ENCODE data around the gene STXBP6. TPM values are rescaled to one million over a fixed set of nuclear protein-coding genes. Genes with fewer than 3 reads are reported as not detected.

STXBP6 gene
- total RNA-seq, 1 donor from 2014 or later, result 0.63 TPM

- no peak overlapping the region for H3K4me3 ChIP-seq (ENCODE audit: low read depth, low read length)
- no peak for TF ChIP-seq CTCF (conservative IDR thresholded peaks at IDR 0.05; ENCODE audit: low read depth, low read length)
- DNase-seq (ENCODE audit: low read depth), result no peak
Observed at GRCh38 chr14:24849471-24849870, 200.5 kb downstream of the STXBP6 start.

GRCh38 chr14:24848102-24848790, 201.7 kb downstream of the STXBP6 start:
- no peak overlapping the region for H3K4me3 ChIP-seq (ENCODE audit: low read depth, low read length)
- no peak for TF ChIP-seq CTCF (conservative IDR thresholded peaks at IDR 0.05; ENCODE audit: low read depth, low read length)
- DNase-seq (ENCODE audit: low read depth), result no peak

- no peak overlapping the region for H3K4me3 ChIP-seq (ENCODE audit: low read depth, low read length)
- TF ChIP-seq CTCF (conservative IDR thresholded peaks at IDR 0.05; ENCODE audit: low read depth, low read length), result no peak
- no peak for DNase-seq (ENCODE audit: low read depth)
Observed at GRCh38 chr14:24847568-24848095, 202.3 kb downstream of the STXBP6 start.

GRCh38 chr14:24846261-24846660, 203.7 kb downstream of the STXBP6 start:
- H3K4me3 ChIP-seq (ENCODE audit: low read depth, low read length), result no peak overlapping the region
- TF ChIP-seq CTCF (conservative IDR thresholded peaks at IDR 0.05; ENCODE audit: low read depth, low read length), result no peak
- DNase-seq (ENCODE audit: low read depth), result no peak

- no peak for TF ChIP-seq CTCF (conservative IDR thresholded peaks at IDR 0.05; ENCODE audit: low read depth, low read length)
- DNase-seq (ENCODE audit: low read depth), result no peak
- H3K4me3 ChIP-seq (ENCODE audit: low read depth, low read length), result no peak overlapping the region
Observed at GRCh38 chr14:24845851-24846250, 204.1 kb downstream of the STXBP6 start.

- no peak for TF ChIP-seq CTCF (conservative IDR thresholded peaks at IDR 0.05; ENCODE audit: low read depth, low read length)
- H3K4me3 ChIP-seq (ENCODE audit: low read depth, low read length), result no peak overlapping the region
- DNase-seq (ENCODE audit: low read depth), result no peak
Observed at GRCh38 chr14:24844011-24844410, 205.9 kb downstream of the STXBP6 start.

- no peak overlapping the region for H3K4me3 ChIP-seq (ENCODE audit: low read depth, low read length)
- no peak for TF ChIP-seq CTCF (conservative IDR thresholded peaks at IDR 0.05; ENCODE audit: low read depth, low read length)
- no peak for DNase-seq (ENCODE audit: low read depth)
Observed at GRCh38 chr14:24843494-24843893, 206.5 kb downstream of the STXBP6 start.
